Ovary (tissue), 3 donors: ENCODE measurements around the gene ARMC2.

Source experiments
- CTCF ChIP-seq, 3 donors: fragments of 450-650 bp in 2 of 3; fragments of 200-600 bp in 1 of 3; IDR thresholded peaks; one replicate each; pipeline versions ENCODE4 v1.5.1 to v1.8.0; 2016 to 2022; ENCODE audit warnings: antibody characterized with exemption in 3 of 3, mild to moderate bottlenecking in 1 of 3
- EP300 ChIP-seq: sonication (generic); formaldehyde crosslinking; IDR thresholded peaks from one replicate; pipeline ENCODE4 v1.6.1; 2017; ENCODE audit warnings: antibody characterized with exemption
- POLR2A ChIP-seq: fragments of 450-650 bp; IDR thresholded peaks from one replicate; pipeline ENCODE4 v1.6.1; 2017; ENCODE audit warnings: antibody characterized with exemption, mild to moderate bottlenecking, moderate library complexity
- donor health status: DM: no; HTN: no; CAD: no.

DNA sequence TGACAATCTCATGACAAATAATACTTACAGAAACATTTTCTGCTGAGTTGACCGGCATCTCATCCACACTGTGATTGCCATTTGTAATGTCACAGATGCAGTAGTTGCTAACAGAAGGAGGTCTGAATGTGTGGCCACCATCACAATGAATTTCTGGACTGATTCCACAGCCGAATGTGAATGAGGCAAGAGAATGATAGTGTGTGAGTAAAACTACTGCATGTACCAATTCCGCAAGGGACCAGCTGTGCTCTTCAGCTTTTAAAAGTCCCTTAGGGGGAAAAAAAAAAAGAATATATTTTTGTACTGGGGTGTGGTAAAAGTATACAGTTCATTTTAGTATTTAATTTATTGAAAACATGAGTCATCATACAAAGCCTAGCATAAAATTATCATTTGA lies 150.3 kb downstream of the ARMC2 start:
- TF ChIP-seq CTCF (IDR thresholded peaks at IDR 0.05) (no peak), POLR2A (no peak), EP300 (no peak)
